ENCODE data around the gene CPSF3.

GRCh38 chr2:9473308-9473984 is 50.0 kb downstream of the CPSF3 start:
- no peak for TF ChIP-seq MYC (IDR thresholded peaks at IDR 0.05; ENCODE audit: low read depth, low read length)
- TF ChIP-seq CTCF (IDR thresholded peaks at IDR 0.05; ENCODE audit: low read depth, low read length) = no peak
- TF ChIP-seq POLR2A (IDR thresholded peaks at IDR 0.05; ENCODE audit: extremely low read depth, insufficient read length) = no peak

Measured in NB4 (cell line).